ENCODE measurements around the gene ZNF326.

The ZNF326 gene

GRCh38 chr1:89994805-89995597, at the start of gene ZNF326:
ZNF326 (plus strand) TSS chr1:89995110; CDS start chr1:89995258, 148 bp downstream.
- peak; percentile 96 for DNase-seq

GRCh38 chr1:89945852-89946476, 48.9 kb upstream of the ZNF326 start:
- DNase-seq: no peak

GRCh38 chr1:89946532-89946931, 48.4 kb upstream of the ZNF326 start:
- DNase-seq: no peak

- no peak for DNase-seq
These were observed 46.1 kb upstream of the ZNF326 start for GRCh38 chr1:89948722-89949345.

- no peak for DNase-seq
These were observed 44.8 kb upstream of the ZNF326 start for GRCh38 chr1:89949991-89950624.

GRCh38 chr1:89950703-89951102, 44.2 kb upstream of the ZNF326 start:
- DNase-seq: no peak

GRCh38 chr1:89951766-89952604, 42.9 kb upstream of the ZNF326 start:
- no peak for DNase-seq

- DNase-seq: no peak
These were observed 42.2 kb upstream of the ZNF326 start for GRCh38 chr1:89952605-89953130.

- no peak for DNase-seq
These were observed 41.7 kb upstream of the ZNF326 start for GRCh38 chr1:89953131-89953626.

- no peak for DNase-seq
These were observed 41.0 kb upstream of the ZNF326 start for GRCh38 chr1:89953929-89954328.

GRCh38 chr1:89954401-89954800, 40.5 kb upstream of the ZNF326 start:
- DNase-seq: no peak

GRCh38 chr1:89955311-89956205, 39.4 kb upstream of the ZNF326 start:
- no peak for DNase-seq

GRCh38 chr1:89957107-89957506, 37.8 kb upstream of the ZNF326 start:
- no peak for DNase-seq

GRCh38 chr1:89958851-89959654, 35.9 kb upstream of the ZNF326 start:
- DNase-seq: no peak

- no peak for DNase-seq
These were observed 35.2 kb upstream of the ZNF326 start for GRCh38 chr1:89959719-89960118.

- DNase-seq: no peak
These were observed 32.7 kb upstream of the ZNF326 start for GRCh38 chr1:89962024-89962741.

GRCh38 chr1:89962742-89963075, 32.2 kb upstream of the ZNF326 start:
- DNase-seq: no peak

- peak; percentile 90 for DNase-seq
These were observed 29.6 kb upstream of the ZNF326 start for GRCh38 chr1:89965193-89965768.

- peak; percentile 13 for DNase-seq
These were observed 28.3 kb upstream of the ZNF326 start for GRCh38 chr1:89966656-89967055.

Measured in NCI-H2227 treated with DMSO at 0.1 percent for 48 hours (cell line).